GM20000 (cell line): ENCODE results near the gene CMPK1.

Experiments
- DNase-seq: peaks from one replicate; pipeline ENCODE4 v3.0.0; 2012; ENCODE audit warnings: low spot score
- CTCF ChIP-seq: IDR thresholded peaks from 2 replicates; pipeline ENCODE4 v1.5.1; 2012; ENCODE audit warnings: mild to moderate bottlenecking, control low read depth; ENCODE audit errors: extremely low read depth, missing control alignments

Gene CMPK1

GRCh38 chr1:47416319-47417169 is 83.0 kb downstream of the CMPK1 start:
- no peak for TF ChIP-seq CTCF

GRCh38 chr1:47417170-47418044 is 83.8 kb downstream of the CMPK1 start:
- DNase-seq: no peak
- TF ChIP-seq CTCF: no peak

More at GRCh38 chr1:47416319-47417169, 83.0 kb downstream of the CMPK1 start:
- DNase-seq: no peak

GRCh38 chr1:47418122-47418521 is 84.5 kb downstream of the CMPK1 start:
- TF ChIP-seq CTCF: no peak
- no peak for DNase-seq

GRCh38 chr1:47418681-47419325 is 85.2 kb downstream of the CMPK1 start:
- no peak for DNase-seq

GRCh38 chr1:47420547-47420946 is 87.0 kb downstream of the CMPK1 start:
- DNase-seq: no peak
- TF ChIP-seq CTCF: no peak

More at GRCh38 chr1:47418681-47419325, 85.2 kb downstream of the CMPK1 start:
- no peak for TF ChIP-seq CTCF

- DNase-seq: no peak
- TF ChIP-seq CTCF: no peak
Observed at GRCh38 chr1:47423872-47424271, 90.3 kb downstream of the CMPK1 start.
